ENCODE measurements around the gene CLCN3.

- no peak for TF ChIP-seq CTCF (IDR thresholded peaks at IDR 0.05; ENCODE audit: low read length)
- no peak for TF ChIP-seq EZH2 (optimal IDR thresholded peaks at IDR 0.05; ENCODE audit: low read depth, low read length)
- no peak for TF ChIP-seq EZH2phosphoT487 (IDR thresholded peaks at IDR 0.05; ENCODE audit: low read length)
These were observed 62.1 kb downstream of the CLCN3 start for GRCh38 chr4:169682372-169683047.
